Measurements from ENCODE around the gene PDE10A. TPM values are rescaled to one million over a fixed set of nuclear protein-coding genes. Genes with fewer than 3 reads are reported as not detected.
"Not testable (repeated sequence)": the region's sequence is repeated elsewhere in the genome, so short reads cannot be mapped to it uniquely, and the experiment has no call there.

PDE10A gene
- total RNA-seq, 1 experiment from 2014 or later = 1.6 TPM

- DNase-seq = no peak
- H3K36me3 ChIP-seq (replicated peaks; ENCODE audit: control insufficient read depth, insufficient read depth, low read length) = no peaks in the 10 kb centered on the region
- H3K27me3 ChIP-seq (ENCODE audit: control insufficient read depth, insufficient read depth, low read length) = no peaks in the 10 kb centered on the region
- H3K4me3 ChIP-seq (ENCODE audit: insufficient read depth, low read depth, low read length) = no peak overlapping the region
These were observed 28.8 kb downstream of the PDE10A start for GRCh38 chr6:165634101-165634880.

GRCh38 chr6:165632194-165632593 lies 30.8 kb downstream of the PDE10A start:
- DNase-seq = no peak
- Histone ChIP-seq H3K36me3 (replicated peaks; ENCODE audit: control insufficient read depth, insufficient read depth, low read length) (no peaks in the 10 kb centered on the region), H3K4me3 (ENCODE audit: insufficient read depth, low read depth, low read length) (no peak overlapping the region), H3K27me3 (ENCODE audit: control insufficient read depth, insufficient read depth, low read length) (no peaks in the 10 kb centered on the region)

DNA sequence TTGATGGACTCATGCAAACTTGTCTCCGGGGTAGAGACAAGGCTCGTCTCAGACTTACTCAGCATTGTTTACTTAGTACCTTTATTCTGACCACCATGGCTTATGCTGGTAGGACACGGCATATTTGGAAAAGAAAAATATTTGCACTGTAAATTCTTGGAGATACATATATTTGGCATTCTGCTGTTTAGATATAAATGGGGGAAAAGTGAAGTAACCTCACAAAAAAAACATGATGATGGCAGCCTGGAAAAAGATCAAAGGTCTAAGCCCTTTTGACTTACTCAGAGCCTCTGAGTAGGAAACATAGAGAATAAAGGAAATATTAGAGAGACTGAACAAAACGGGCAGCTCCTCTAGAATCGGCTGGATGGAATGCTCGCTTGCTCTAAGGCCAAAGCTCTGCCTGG lies 32.5 kb downstream of the PDE10A start:
- Histone ChIP-seq H3K36me3 (replicated peaks; ENCODE audit: control insufficient read depth, insufficient read depth, low read length) (no peaks in the 10 kb centered on the region), H3K27me3 (ENCODE audit: control insufficient read depth, insufficient read depth, low read length) (no peaks in the 10 kb centered on the region), H3K4me3 (ENCODE audit: insufficient read depth, low read depth, low read length) (no peak overlapping the region)
- no peak for DNase-seq

DNA sequence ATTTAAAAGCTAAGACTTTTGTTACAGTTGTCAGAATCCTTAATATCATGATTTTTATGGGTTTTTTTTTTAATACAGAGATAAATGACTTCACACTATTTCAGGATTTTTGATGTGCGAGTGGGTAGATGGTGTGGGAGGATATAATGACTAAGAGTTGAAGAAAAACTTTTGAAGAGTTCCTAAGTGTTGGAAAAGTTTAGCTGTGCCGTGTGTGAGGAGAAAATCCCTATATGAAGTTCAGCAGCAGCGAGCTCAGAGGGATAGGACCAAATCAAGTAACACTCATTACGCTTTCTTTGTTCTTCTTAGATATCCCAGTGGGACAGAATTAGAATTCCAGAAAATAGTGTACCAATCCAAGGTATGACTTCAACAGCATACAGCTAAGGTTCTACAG lies 34.1 kb downstream of the PDE10A start:
- H3K27me3 ChIP-seq (ENCODE audit: control insufficient read depth, insufficient read depth, low read length) = no peaks in the 10 kb centered on the region
- H3K4me3 ChIP-seq (ENCODE audit: insufficient read depth, low read depth, low read length) = no peak overlapping the region
- DNase-seq = no peak
- H3K36me3 ChIP-seq (replicated peaks; ENCODE audit: control insufficient read depth, insufficient read depth, low read length) = no peaks in the 10 kb centered on the region

DNA sequence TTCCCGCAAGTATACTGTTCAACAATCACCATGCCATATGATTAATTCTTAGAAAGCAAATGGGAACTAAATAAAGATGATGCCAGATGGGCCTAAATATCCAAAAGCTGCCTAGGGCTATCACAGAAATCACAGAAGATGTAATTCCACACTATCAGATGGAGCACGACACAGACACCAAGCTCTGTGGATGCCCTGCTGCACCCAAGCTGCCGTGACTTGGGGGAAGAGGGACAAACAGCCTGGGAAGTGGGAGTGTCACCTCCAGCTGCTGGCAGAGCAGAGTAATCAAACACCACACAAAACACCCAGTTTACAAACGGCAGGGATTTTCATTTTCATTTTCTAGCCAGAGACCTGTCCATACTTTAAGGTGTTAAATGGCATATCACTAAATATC lies 35.7 kb downstream of the PDE10A start:
- H3K4me3 ChIP-seq (ENCODE audit: insufficient read depth, low read depth, low read length) = no peak overlapping the region
- no peak for DNase-seq
- H3K27me3 ChIP-seq (ENCODE audit: control insufficient read depth, insufficient read depth, low read length) = no peaks in the 10 kb centered on the region
- H3K36me3 ChIP-seq (replicated peaks; ENCODE audit: control insufficient read depth, insufficient read depth, low read length) = no peaks in the 10 kb centered on the region

DNA sequence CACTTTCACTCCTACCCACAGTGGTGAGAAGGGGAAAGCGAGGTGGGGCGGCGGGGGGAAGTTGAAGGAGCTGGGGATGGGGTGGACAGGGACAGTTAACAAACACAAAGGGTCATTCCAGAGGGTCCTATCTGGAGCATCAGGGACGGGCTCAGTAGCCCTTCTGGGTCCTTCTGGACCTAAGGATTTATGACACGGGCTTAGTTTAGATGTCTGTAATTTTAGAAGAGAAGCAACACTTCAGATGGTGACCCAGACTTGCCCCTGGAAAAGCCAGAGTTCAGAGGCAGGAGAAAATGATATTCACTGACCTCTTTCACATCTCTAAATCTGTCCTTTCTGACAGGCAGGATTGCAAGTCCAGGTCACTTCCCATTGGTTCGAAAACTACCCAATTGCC lies 36.3 kb downstream of the PDE10A start:
- H3K27me3 ChIP-seq (ENCODE audit: control insufficient read depth, insufficient read depth, low read length) = no peaks in the 10 kb centered on the region
- no peak for DNase-seq
- H3K4me3 ChIP-seq (ENCODE audit: insufficient read depth, low read depth, low read length) = no peak overlapping the region
- no peaks in the 10 kb centered on the region for H3K36me3 ChIP-seq (replicated peaks; ENCODE audit: control insufficient read depth, insufficient read depth, low read length)

- DNase-seq = no peak
- Histone ChIP-seq H3K4me3 (ENCODE audit: insufficient read depth, low read depth, low read length) (no peak overlapping the region), H3K27me3 (ENCODE audit: control insufficient read depth, insufficient read depth, low read length) (no peaks in the 10 kb centered on the region), H3K36me3 (replicated peaks; ENCODE audit: control insufficient read depth, insufficient read depth, low read length) (no peaks in the 10 kb centered on the region)
These were observed 38.0 kb downstream of the PDE10A start for GRCh38 chr6:165624871-165625639.

DNA sequence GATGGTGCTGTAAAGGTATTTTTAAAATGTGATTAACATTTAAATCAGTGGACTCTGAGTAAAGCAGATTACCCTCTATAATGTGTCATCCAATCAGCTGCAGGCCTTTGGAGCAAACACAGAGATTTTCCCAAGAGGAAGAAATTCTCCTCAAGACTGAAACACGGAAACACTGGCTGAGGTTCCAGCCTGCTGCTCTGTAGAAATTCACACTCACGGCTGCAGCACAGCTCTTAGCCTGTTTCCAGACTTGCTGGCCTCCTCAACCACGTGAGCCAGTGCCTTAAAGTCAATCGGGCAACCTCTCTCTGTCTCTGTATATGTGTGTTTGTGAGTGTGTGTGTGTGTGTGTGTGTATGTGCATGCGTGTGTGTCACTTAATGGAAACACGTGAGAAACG lies 41.1 kb downstream of the PDE10A start:
- no peak for DNase-seq
- H3K27me3 ChIP-seq (ENCODE audit: control insufficient read depth, insufficient read depth, low read length) = no peaks in the 10 kb centered on the region
- H3K36me3 ChIP-seq (replicated peaks; ENCODE audit: control insufficient read depth, insufficient read depth, low read length) = no peaks in the 10 kb centered on the region
- no peak overlapping the region for H3K4me3 ChIP-seq (ENCODE audit: insufficient read depth, low read depth, low read length)

DNA sequence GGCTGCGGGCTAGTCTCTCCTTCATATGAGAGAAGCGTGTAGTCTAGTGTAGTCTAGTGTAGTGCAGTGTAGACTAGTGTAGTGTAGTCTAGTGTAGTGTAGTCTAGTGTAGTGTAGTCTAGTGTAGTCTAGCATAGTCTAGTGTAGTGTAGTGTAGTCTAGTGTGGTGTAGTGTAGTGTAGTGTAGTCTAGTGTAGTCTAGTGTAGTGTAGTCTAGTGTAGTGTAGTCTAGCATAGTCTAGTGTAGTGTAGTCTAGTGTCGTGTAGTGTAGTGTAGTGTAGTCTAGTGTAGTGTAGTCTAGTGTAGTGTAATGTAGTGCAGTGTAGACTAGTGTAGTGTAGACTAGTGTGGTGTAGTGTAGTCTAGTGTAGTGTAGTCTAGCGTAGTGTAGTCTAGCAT lies 44.1 kb downstream of the PDE10A start:
- DNase-seq; H3K36me3 ChIP-seq (replicated peaks; ENCODE audit: control insufficient read depth, insufficient read depth, low read length): not testable (repeated sequence)

GRCh38 chr6:165618241-165618640 lies 44.8 kb downstream of the PDE10A start:
- Histone ChIP-seq H3K4me3 (ENCODE audit: insufficient read depth, low read depth, low read length) (no peak overlapping the region), H3K27me3 (ENCODE audit: control insufficient read depth, insufficient read depth, low read length) (no peaks in the 10 kb centered on the region), H3K36me3 (replicated peaks; ENCODE audit: control insufficient read depth, insufficient read depth, low read length) (no peaks in the 10 kb centered on the region)
- DNase-seq = no peak

More for the DNA sequence above, 44.1 kb downstream of the PDE10A start:
- not testable (repeated sequence) for H3K4me3 ChIP-seq (ENCODE audit: insufficient read depth, low read depth, low read length); H3K27me3 ChIP-seq (ENCODE audit: control insufficient read depth, insufficient read depth, low read length)

GRCh38 chr6:165617528-165617927 lies 45.5 kb downstream of the PDE10A start:
- no peaks in the 10 kb centered on the region for H3K27me3 ChIP-seq (ENCODE audit: control insufficient read depth, insufficient read depth, low read length)
- H3K4me3 ChIP-seq (ENCODE audit: insufficient read depth, low read depth, low read length) = no peak overlapping the region
- no peak for DNase-seq
- no peaks in the 10 kb centered on the region for H3K36me3 ChIP-seq (replicated peaks; ENCODE audit: control insufficient read depth, insufficient read depth, low read length)

GRCh38 chr6:165616116-165616515 lies 46.9 kb downstream of the PDE10A start:
- no peak overlapping the region for H3K4me3 ChIP-seq (ENCODE audit: insufficient read depth, low read depth, low read length)
- H3K36me3 ChIP-seq (replicated peaks; ENCODE audit: control insufficient read depth, insufficient read depth, low read length) = no peaks in the 10 kb centered on the region
- DNase-seq = peak; percentile 16
- no peaks in the 10 kb centered on the region for H3K27me3 ChIP-seq (ENCODE audit: control insufficient read depth, insufficient read depth, low read length)

GRCh38 chr6:165615636-165616035 lies 47.4 kb downstream of the PDE10A start:
- no peak for DNase-seq
- Histone ChIP-seq H3K4me3 (ENCODE audit: insufficient read depth, low read depth, low read length) (no peak overlapping the region), H3K36me3 (replicated peaks; ENCODE audit: control insufficient read depth, insufficient read depth, low read length) (no peaks in the 10 kb centered on the region), H3K27me3 (ENCODE audit: control insufficient read depth, insufficient read depth, low read length) (no peaks in the 10 kb centered on the region)

DNA sequence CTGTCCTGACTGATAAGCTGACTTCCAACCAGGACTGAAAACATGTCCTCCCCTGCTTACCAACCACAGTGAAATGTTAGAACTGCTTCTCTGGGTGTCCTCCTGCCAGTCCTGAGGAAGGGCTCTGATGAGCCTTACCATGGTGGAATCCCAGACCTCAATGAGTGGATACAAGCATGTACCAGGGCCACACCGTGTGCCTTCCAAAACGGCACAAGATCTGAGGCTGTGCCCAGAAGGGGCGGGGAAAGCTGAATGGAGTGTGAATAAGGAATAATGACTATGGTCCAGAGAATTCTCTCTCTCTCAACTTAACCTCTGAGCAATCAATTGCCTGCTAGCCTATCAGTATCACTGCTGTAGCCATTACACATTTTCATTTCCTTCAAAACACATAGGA lies 51.7 kb downstream of the PDE10A start:
- DNase-seq = no peak
- Histone ChIP-seq H3K27me3 (ENCODE audit: control insufficient read depth, insufficient read depth, low read length) (no peaks in the 10 kb centered on the region), H3K36me3 (replicated peaks; ENCODE audit: control insufficient read depth, insufficient read depth, low read length) (no peaks in the 10 kb centered on the region), H3K4me3 (ENCODE audit: insufficient read depth, low read depth, low read length) (no peak overlapping the region)

DNA sequence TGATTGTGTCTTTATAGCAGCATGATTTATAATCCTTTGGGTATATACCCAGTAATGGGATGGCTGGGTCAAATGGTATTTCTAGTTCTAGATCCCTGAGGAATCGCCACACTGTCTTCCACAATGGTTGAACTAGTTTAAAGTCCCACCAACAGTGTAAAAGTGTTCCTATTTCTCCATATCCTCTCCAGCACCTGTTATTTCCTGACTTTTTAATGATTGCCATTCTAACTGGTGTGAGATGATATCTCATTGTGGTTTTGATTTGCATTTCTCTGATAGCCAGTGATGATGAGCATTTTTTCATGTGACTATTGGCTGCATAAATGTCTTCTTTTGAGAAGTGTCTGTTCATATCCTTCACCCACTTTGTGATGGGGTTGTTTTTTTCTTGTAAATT lies 54.5 kb downstream of the PDE10A start:
- H3K4me3 ChIP-seq (ENCODE audit: insufficient read depth, low read depth, low read length); DNase-seq; H3K27me3 ChIP-seq (ENCODE audit: control insufficient read depth, insufficient read depth, low read length); H3K36me3 ChIP-seq (replicated peaks; ENCODE audit: control insufficient read depth, insufficient read depth, low read length): not testable (repeated sequence)

All from H7 (cell line).